PFSK-1 (cell line): ENCODE measurements around the gene ST3GAL5.

Experiments
- TAF1 ChIP-seq: IDR thresholded peaks from 2 replicates; pipeline ENCODE4 v1.6.1; 2012; ENCODE audit warnings: low read length, control low read depth, borderline replicate concordance; ENCODE audit not compliant: insufficient read depth
- TF ChIP-seq, protein P1 (sequence below), 2 experiments: IDR thresholded peaks; 2 replicates each; pipeline versions ENCODE4 v1.6.1 to v1.8.0; 2011 to 2012; ENCODE audit warnings: low read depth in 2 of 2, low read length in 2 of 2, control low read depth in 1 of 2, inconsistent platforms in 1 of 2, mild to moderate bottlenecking in 1 of 2, moderate library complexity in 1 of 2; ENCODE audit not compliant: insufficient read depth in 1 of 2

DNA sequence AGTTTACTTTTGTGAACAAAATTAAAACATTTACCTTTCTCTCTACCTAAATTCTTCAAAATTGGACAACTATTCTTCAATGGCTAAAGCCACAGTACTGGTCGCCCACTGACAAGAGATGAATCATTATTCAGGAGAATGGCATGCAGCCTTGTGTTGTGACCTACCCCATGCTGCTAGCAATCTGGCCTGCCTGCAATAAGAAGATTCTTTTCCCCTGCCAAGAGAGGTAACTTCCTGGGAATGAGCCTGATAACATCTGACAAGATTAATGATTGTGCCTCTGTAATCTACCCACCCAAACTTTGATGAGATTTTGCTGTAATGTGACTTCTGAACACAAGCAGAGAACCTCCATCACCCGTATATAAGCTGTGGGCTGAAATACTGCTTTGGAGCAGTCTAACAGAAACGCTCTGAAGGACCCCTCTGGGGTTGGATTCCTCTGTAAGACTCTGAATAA, 47.0 kb upstream of the ST3GAL5 start:
- no peak for TF ChIP-seq TAF1
- TF ChIP-seq, protein P1, sequence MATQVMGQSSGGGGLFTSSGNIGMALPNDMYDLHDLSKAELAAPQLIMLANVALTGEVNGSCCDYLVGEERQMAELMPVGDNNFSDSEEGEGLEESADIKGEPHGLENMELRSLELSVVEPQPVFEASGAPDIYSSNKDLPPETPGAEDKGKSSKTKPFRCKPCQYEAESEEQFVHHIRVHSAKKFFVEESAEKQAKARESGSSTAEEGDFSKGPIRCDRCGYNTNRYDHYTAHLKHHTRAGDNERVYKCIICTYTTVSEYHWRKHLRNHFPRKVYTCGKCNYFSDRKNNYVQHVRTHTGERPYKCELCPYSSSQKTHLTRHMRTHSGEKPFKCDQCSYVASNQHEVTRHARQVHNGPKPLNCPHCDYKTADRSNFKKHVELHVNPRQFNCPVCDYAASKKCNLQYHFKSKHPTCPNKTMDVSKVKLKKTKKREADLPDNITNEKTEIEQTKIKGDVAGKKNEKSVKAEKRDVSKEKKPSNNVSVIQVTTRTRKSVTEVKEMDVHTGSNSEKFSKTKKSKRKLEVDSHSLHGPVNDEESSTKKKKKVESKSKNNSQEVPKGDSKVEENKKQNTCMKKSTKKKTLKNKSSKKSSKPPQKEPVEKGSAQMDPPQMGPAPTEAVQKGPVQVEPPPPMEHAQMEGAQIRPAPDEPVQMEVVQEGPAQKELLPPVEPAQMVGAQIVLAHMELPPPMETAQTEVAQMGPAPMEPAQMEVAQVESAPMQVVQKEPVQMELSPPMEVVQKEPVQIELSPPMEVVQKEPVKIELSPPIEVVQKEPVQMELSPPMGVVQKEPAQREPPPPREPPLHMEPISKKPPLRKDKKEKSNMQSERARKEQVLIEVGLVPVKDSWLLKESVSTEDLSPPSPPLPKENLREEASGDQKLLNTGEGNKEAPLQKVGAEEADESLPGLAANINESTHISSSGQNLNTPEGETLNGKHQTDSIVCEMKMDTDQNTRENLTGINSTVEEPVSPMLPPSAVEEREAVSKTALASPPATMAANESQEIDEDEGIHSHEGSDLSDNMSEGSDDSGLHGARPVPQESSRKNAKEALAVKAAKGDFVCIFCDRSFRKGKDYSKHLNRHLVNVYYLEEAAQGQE (IDR thresholded peaks at IDR 0.05; ENCODE audit: insufficient read depth in 1 of 2, low read depth in 2 of 2, low read length in 2 of 2): no peak
